CD14-positive monocyte (primary cell): ENCODE data around the gene TUSC2. TPM values are rescaled to one million over a fixed set of nuclear protein-coding genes. Genes with fewer than 3 reads are reported as not detected.

Experiments
- DNase-seq, 3 donors: peaks; one replicate each; pipeline ENCODE4 v3.0.0-alpha.2; 2011 to 2022
- H2AFZ ChIP-seq: 2 replicates; pipeline ENCODE4 v1.6.0; 2012; ENCODE audit warnings: mild to moderate bottlenecking, low read depth, low read length, inconsistent platforms; ENCODE audit not compliant: insufficient read depth, poor library complexity, severe bottlenecking
- H3K27ac ChIP-seq, 2 donors: 1 replicate in 1 of 2; 2 replicates in 1 of 2; pipeline ENCODE4 v1.5.1; 2012 to 2013; ENCODE audit warnings: low read length in 2 of 2, control low read depth in 1 of 2, inconsistent platforms in 1 of 2, low read depth in 1 of 2, mild to moderate bottlenecking in 1 of 2
- H3K27me3 ChIP-seq, 2 donors: one replicate each; pipeline versions ENCODE4 v1.6.0 to v1.6.1; 2011 to 2013; ENCODE audit warnings: low read length in 2 of 2; ENCODE audit not compliant: control insufficient read depth in 2 of 2, insufficient read depth in 2 of 2
- H3K36me3 ChIP-seq, 2 donors: replicated peaks in 1 of 2; 1 replicate in 1 of 2; 2 replicates in 1 of 2; pipeline versions ENCODE4 v1.5.1 to v1.6.1; 2012 to 2013; ENCODE audit warnings: low read length in 2 of 2, control low read depth in 1 of 2, inconsistent platforms in 1 of 2, mild to moderate bottlenecking in 1 of 2; ENCODE audit not compliant: insufficient read depth in 2 of 2, control insufficient read depth in 1 of 2
- H3K4me1 ChIP-seq, 2 donors: 1 replicate in 1 of 2; 2 replicates in 1 of 2; pipeline versions ENCODE4 v1.5.1 to v1.6.1; 2012 to 2013; ENCODE audit warnings: low read length in 2 of 2, control low read depth in 1 of 2, inconsistent platforms in 1 of 2, mild to moderate bottlenecking in 1 of 2, moderate library complexity in 1 of 2; ENCODE audit not compliant: insufficient read depth in 2 of 2, control insufficient read depth in 1 of 2
- H3K4me2 ChIP-seq: replicated peaks from 2 replicates; pipeline ENCODE3; 2012; ENCODE audit warnings: low read length, moderate library complexity, mild to moderate bottlenecking; ENCODE audit not compliant: poor library complexity, severe bottlenecking; ENCODE audit errors: extremely low read depth
- H3K4me3 ChIP-seq, 3 experiments: fragments of 200-600 bp in 1 of 3; sonication (generic) in 1 of 3; replicated peaks in 1 of 3; 1 replicate in 2 of 3; 2 replicates in 1 of 3; pipeline ENCODE4 v1.5.1; 2011 to 2013; ENCODE audit warnings: low read length in 3 of 3, mild to moderate bottlenecking in 3 of 3, control low read depth in 2 of 3, low read depth in 2 of 3, inconsistent platforms in 1 of 3, moderate library complexity in 1 of 3
- H3K79me2 ChIP-seq: 2 replicates; pipeline ENCODE4 v1.6.0; 2012; ENCODE audit warnings: mild to moderate bottlenecking, control low read depth, inconsistent platforms, low read length, moderate library complexity; ENCODE audit not compliant: insufficient read depth
- H3K9ac ChIP-seq: 2 replicates; pipeline ENCODE4 v1.6.0; 2017; ENCODE audit warnings: low read length, mild to moderate bottlenecking; ENCODE audit not compliant: insufficient read depth, poor library complexity, severe bottlenecking
- H3K9me3 ChIP-seq, 2 donors: replicated peaks in 1 of 2; 1 replicate in 1 of 2; 2 replicates in 1 of 2; pipeline versions ENCODE4 v1.5.1 to v1.6.1; 2012 to 2013; ENCODE audit warnings: low read length in 2 of 2, control low read depth in 1 of 2; ENCODE audit not compliant: control insufficient read depth in 1 of 2, insufficient read depth in 1 of 2
- H4K20me1 ChIP-seq: 2 replicates; pipeline ENCODE4 v1.6.0; 2012; ENCODE audit warnings: mild to moderate bottlenecking, low read length, control low read depth, moderate library complexity; ENCODE audit not compliant: insufficient read depth
- H3K27ac Mint-ChIP-seq, 7 donors: one replicate each; pipeline ENCODE4 v1.8.0; 2020; ENCODE audit warnings: mild to moderate bottlenecking in 7 of 7, mixed read lengths in 7 of 7, moderate library complexity in 6 of 7, inconsistent platforms in 2 of 7
- H3K27me3 Mint-ChIP-seq, 3 donors: one replicate each; pipeline ENCODE4 v1.8.0; 2021 to 2022; ENCODE audit warnings: low read depth in 3 of 3, mild to moderate bottlenecking in 3 of 3, mixed read lengths in 3 of 3, moderate library complexity in 3 of 3, inconsistent platforms in 1 of 3
- H3K36me3 Mint-ChIP-seq, 2 donors: one replicate each; pipeline ENCODE4 v1.8.0; 2020; ENCODE audit warnings: mixed read lengths in 2 of 2, inconsistent platforms in 1 of 2, mild to moderate bottlenecking in 1 of 2
- H3K4me1 Mint-ChIP-seq: one replicate; pipeline ENCODE4 v1.8.0; 2020; ENCODE audit warnings: mild to moderate bottlenecking, mixed read lengths
- H3K4me3 Mint-ChIP-seq, 2 donors: one replicate each; pipeline ENCODE4 v1.8.0; 2020; ENCODE audit warnings: mild to moderate bottlenecking in 2 of 2, mixed read lengths in 2 of 2, moderate library complexity in 1 of 2
- H3K9me3 Mint-ChIP-seq, 7 donors: one replicate each; pipeline ENCODE4 v1.8.0; 2020 to 2022; ENCODE audit warnings: mixed read lengths in 7 of 7, mild to moderate bottlenecking in 6 of 7, moderate library complexity in 6 of 7, inconsistent platforms in 2 of 7
- WGBS: methylation state at CpG from one replicate; pipeline ENCODE4 v1.1.5; 2013; ENCODE audit warnings: missing lambda C conversion rate; ENCODE audit not compliant: insufficient coverage; 5-methylcytosine and 5-hydroxymethylcytosine counted together
- intact Hi-C, 2 donors: fragments of 100-400 bp; cut with micrococcal nuclease; formaldehyde crosslinking; loops; one replicate each; pipeline versions ENCODE4 v1.15.0 to v1.15.1; 2023
- polyA plus RNA-seq, 3 donors: library from polyadenylated mRNA; depleted of rRNA in 1 of 3; unstranded in 2 of 3; stranded (reverse) in 1 of 3; fragments of 300-500 nt in 2 of 3; fragments of >200 nt in 1 of 3; fragmentation: Illumina TruSeq in 2 of 3; gene quantifications; 1 replicate in 2 of 3; 2 replicates in 1 of 3; pipeline ENCODE4 v1.2.3, GENCODE V29; 2012 to 2021
- TF ChIP-seq, protein P1 (sequence below): fragments of 200-600 bp; IDR thresholded peaks from one replicate; pipeline ENCODE4 v1.8.0; 2022; ENCODE audit warnings: antibody characterized with exemption, mild to moderate bottlenecking

TUSC2 gene
- polyA plus RNA-seq, 3 donors = 22.6 to 55.7 (median 47.0) TPM

DNA sequence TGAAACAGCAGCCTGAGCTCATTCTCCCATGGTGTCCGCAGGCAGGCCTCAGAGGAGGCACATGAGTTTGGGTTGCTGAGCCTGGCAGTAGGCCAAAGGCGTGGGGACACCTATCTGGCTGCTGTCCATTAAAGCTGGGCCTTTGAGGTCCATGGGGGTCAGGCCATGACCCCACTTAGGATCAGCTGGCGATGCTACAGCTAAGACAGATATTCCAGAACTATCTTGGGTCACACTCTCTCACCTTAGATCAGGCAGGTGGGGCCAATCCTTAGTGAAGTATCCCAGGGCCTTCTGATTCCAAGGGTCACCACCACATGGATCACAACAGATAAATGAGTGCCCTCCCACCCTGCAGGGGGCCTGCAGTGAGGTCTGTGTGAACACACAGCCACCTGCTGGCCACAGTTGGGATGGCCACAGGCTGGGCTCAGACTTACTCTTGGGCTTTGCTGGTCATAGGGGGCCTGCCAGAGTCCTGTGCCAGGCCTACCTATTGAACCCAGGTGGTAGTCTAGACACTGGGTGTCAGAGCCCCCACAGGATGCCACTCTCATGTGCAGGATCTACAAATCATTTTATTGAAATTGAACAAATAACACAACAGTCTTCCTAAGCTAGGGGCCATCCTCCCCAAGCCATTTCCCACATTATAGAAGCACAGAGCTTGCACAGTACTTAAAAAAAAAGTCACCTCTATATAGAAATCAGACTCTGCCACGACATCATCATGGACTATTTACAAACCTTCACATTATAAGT is 3.5 kb downstream of the TUSC2 start:
- H3K9me3 ChIP-seq = no peaks in the 10 kb centered on the region
- H3K4me3 Mint-ChIP-seq = no peak overlapping the region
- H3K4me1 ChIP-seq = peaks cover 75 to 90% of the 10 kb centered on the region in 2 donors
- H3K4me2 ChIP-seq = peak overlapping the region; percentile 87
- peaks cover 34% of the 10 kb centered on the region for H3K79me2 ChIP-seq
- H3K9ac ChIP-seq = no peak overlapping the region
- H3K27ac ChIP-seq = peak overlapping the region; percentile 77 to 97
- H2AFZ ChIP-seq = no peak overlapping the region
- H3K36me3 ChIP-seq = peaks cover 3 to 14% of the 10 kb centered on the region in 2 donors
- intact Hi-C loops = loop anchor here in 1 of 2 donors (2.0 kb wide), 1 partner anchor 32 kb away; the partner anchor contains the start of gene IFRD2
- H3K4me1 Mint-ChIP-seq = peaks cover 72% of the 10 kb centered on the region
- H4K20me1 ChIP-seq = peaks cover 23% of the 10 kb centered on the region
- no peaks in the 10 kb centered on the region for H3K27me3 ChIP-seq
- 78% methylated on average over 3 of the region's 4 CpGs for WGBS
- peaks cover 7 to 30% of the 10 kb centered on the region in 2 donors for H3K36me3 Mint-ChIP-seq
- peaks cover 0 to 5% (median 2%) of the 10 kb centered on the region in 3 donors for H3K27me3 Mint-ChIP-seq
- H3K4me3 ChIP-seq = peak overlapping the region in 1 of 3 experiments; percentile 90
- peak overlapping the region in 6 of 7 donors; percentile 46 to 89 (median 74) for H3K27ac Mint-ChIP-seq
- no peaks in the 10 kb centered on the region for H3K9me3 Mint-ChIP-seq
- peak; percentile 49 to 67 (median 62) for DNase-seq
- TF ChIP-seq, protein P1, sequence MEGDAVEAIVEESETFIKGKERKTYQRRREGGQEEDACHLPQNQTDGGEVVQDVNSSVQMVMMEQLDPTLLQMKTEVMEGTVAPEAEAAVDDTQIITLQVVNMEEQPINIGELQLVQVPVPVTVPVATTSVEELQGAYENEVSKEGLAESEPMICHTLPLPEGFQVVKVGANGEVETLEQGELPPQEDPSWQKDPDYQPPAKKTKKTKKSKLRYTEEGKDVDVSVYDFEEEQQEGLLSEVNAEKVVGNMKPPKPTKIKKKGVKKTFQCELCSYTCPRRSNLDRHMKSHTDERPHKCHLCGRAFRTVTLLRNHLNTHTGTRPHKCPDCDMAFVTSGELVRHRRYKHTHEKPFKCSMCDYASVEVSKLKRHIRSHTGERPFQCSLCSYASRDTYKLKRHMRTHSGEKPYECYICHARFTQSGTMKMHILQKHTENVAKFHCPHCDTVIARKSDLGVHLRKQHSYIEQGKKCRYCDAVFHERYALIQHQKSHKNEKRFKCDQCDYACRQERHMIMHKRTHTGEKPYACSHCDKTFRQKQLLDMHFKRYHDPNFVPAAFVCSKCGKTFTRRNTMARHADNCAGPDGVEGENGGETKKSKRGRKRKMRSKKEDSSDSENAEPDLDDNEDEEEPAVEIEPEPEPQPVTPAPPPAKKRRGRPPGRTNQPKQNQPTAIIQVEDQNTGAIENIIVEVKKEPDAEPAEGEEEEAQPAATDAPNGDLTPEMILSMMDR = peak; percentile 99

DNA sequence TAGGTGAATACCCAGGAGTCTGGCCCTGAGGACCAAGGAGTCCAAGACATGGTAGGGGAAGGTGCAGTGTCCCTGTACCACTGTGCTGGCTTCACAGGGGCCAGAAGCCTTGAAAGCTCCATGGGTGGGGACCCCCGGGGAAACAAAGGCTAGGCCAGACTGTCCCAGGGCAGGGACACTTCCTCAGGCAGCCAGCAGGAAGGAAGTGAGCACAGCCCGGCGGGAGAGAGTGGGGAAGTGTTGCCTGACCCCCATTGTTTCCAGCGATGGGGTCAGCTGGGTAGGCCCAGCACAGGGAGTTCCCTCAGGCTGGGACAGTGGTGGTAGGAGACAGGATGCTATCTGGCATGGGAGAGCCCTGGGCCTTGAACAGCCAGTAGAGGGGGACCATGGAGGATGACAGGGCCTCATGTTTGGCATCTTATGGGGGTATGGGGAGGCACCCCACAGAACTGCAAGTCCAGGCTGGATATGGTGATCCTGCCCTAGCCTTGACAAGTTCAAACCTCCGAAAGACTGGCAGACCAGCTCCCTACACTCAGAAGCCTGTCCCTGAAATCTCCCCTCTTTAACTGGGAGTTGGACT is 4.3 kb downstream of the TUSC2 start:
- peak overlapping the region; percentile 77 to 97 for H3K27ac ChIP-seq
- H3K4me1 ChIP-seq = peaks cover 82 to 92% of the 10 kb centered on the region in 2 donors
- no peak overlapping the region for H3K9ac ChIP-seq
- TF ChIP-seq, protein P1 = no peak
- peaks cover 81% of the 10 kb centered on the region for H3K4me1 Mint-ChIP-seq
- intact Hi-C loops = loop anchor here in 1 of 2 donors (2.0 kb wide), 1 partner anchor 31 kb away; the partner anchor contains the start of gene IFRD2
- peak overlapping the region; percentile 87 for H3K4me2 ChIP-seq
- H3K36me3 Mint-ChIP-seq = peaks cover 9 to 33% of the 10 kb centered on the region in 2 donors
- peak overlapping the region; percentile 84 to 99 (median 89) for H3K27ac Mint-ChIP-seq
- H3K4me3 Mint-ChIP-seq = peak overlapping the region in 1 of 2 donors; percentile 75
- peaks cover 0 to 14% of the 10 kb centered on the region in 2 donors for H3K36me3 ChIP-seq
- H3K9me3 Mint-ChIP-seq = no peaks in the 10 kb centered on the region
- peak; percentile 29 to 61 (median 59) for DNase-seq
- no peaks in the 10 kb centered on the region for H3K9me3 ChIP-seq
- H4K20me1 ChIP-seq = peaks cover 17% of the 10 kb centered on the region
- H3K27me3 ChIP-seq = no peaks in the 10 kb centered on the region
- peak overlapping the region in 1 of 3 experiments; percentile 90 for H3K4me3 ChIP-seq
- no peak overlapping the region for H2AFZ ChIP-seq
- H3K79me2 ChIP-seq = peaks cover 37% of the 10 kb centered on the region
- 4% methylated on average over 2 of the region's 5 CpGs for WGBS
- peaks cover 0 to 4% (median 2%) of the 10 kb centered on the region in 3 donors for H3K27me3 Mint-ChIP-seq
